Keratinocyte (primary cell): Measurements from ENCODE around the gene MTUS2. TPM values are rescaled to one million over a fixed set of nuclear protein-coding genes. Genes with fewer than 3 reads are reported as not detected.

Source experiments
- DNase-seq: peaks from one replicate; pipeline ENCODE4 v3.0.0-alpha.2; 2011; ENCODE audit warnings: low read depth, missing footprints, low spot score
- FAIRE-seq: peaks from 2 replicates; lab custom pipeline; 2011; peaks lifted over from hg19 to GRCh38; lab: Jason Lieb, UNC
- H2AFZ ChIP-seq: 2 replicates; pipeline ENCODE4 v1.6.0; 2012; ENCODE audit warnings: low read length, control low read depth, inconsistent platforms; ENCODE audit not compliant: control insufficient read depth
- H3K27ac ChIP-seq: 2 replicates; pipeline ENCODE4 v1.5.1; 2011; ENCODE audit warnings: low read length; ENCODE audit not compliant: control insufficient read depth, insufficient read depth
- H3K27me3 ChIP-seq: 3 replicates; pipeline ENCODE4 v1.6.0; 2011; ENCODE audit warnings: low read length; ENCODE audit not compliant: control insufficient read depth, insufficient read depth; ENCODE audit errors: extremely low read depth
- H3K36me3 ChIP-seq, 2 experiments: 2 replicates in 1 of 2; 3 replicates in 1 of 2; pipeline ENCODE4 v1.5.1; 2011; ENCODE audit warnings: low read length in 2 of 2, mild to moderate bottlenecking in 1 of 2; ENCODE audit not compliant: control insufficient read depth in 2 of 2, insufficient read depth in 2 of 2; ENCODE audit errors: extremely low read depth in 1 of 2
- H3K4me1 ChIP-seq: 3 replicates; pipeline ENCODE4 v1.5.1; 2011; ENCODE audit warnings: low read length; ENCODE audit not compliant: control insufficient read depth, insufficient read depth; ENCODE audit errors: extremely low read depth
- H3K4me2 ChIP-seq: 3 replicates; pipeline ENCODE4 v1.6.0; 2011; ENCODE audit warnings: low read depth, low read length; ENCODE audit not compliant: control insufficient read depth, insufficient read depth; ENCODE audit errors: extremely low read depth
- H3K4me3 ChIP-seq, 3 experiments: fragments of 200-600 bp in 1 of 3; sonication (generic) in 1 of 3; 2 replicates in 2 of 3; 3 replicates in 1 of 3; pipeline ENCODE4 v1.5.1; 2011 to 2016; ENCODE audit warnings: low read length in 3 of 3, mild to moderate bottlenecking in 3 of 3, control low read depth in 2 of 3, inconsistent platforms in 1 of 3, low read depth in 1 of 3, mixed read lengths in 1 of 3, mixed run types in 1 of 3, moderate library complexity in 1 of 3; ENCODE audit not compliant: control insufficient read depth in 2 of 3, insufficient read depth in 2 of 3; ENCODE audit errors: extremely low read depth in 1 of 3
- H3K79me2 ChIP-seq: 2 replicates; pipeline ENCODE4 v1.6.0; 2012; ENCODE audit warnings: low read length; ENCODE audit not compliant: control insufficient read depth, insufficient read depth
- H3K9ac ChIP-seq: 3 replicates; pipeline ENCODE4 v1.6.0; 2011; ENCODE audit warnings: low read length; ENCODE audit not compliant: control insufficient read depth, insufficient read depth; ENCODE audit errors: extremely low read depth
- H3K9me1 ChIP-seq: 3 replicates; pipeline ENCODE4 v1.6.0; 2011; ENCODE audit warnings: low read length; ENCODE audit not compliant: control insufficient read depth, insufficient read depth; ENCODE audit errors: extremely low read depth
- H3K9me3 ChIP-seq: 2 replicates; pipeline ENCODE4 v1.5.1; 2012; ENCODE audit warnings: low read depth, low read length; ENCODE audit not compliant: control insufficient read depth
- H4K20me1 ChIP-seq: 3 replicates; pipeline ENCODE4 v1.6.0; 2011; ENCODE audit warnings: low read length; ENCODE audit not compliant: control insufficient read depth, insufficient read depth; ENCODE audit errors: extremely low read depth
- EZH2 ChIP-seq: IDR thresholded peaks from one replicate; pipeline ENCODE4 v1.6.1; 2012; ENCODE audit warnings: inconsistent platforms, mild to moderate bottlenecking, low read length, moderate library complexity
- dilution Hi-C: fragments of 300-500 bp; cut with MboI; formaldehyde crosslinking; loops from one replicate; pipeline ENCODE4 v1.7.0; 2020; ENCODE audit warnings: low sequenced_read_pairs; ENCODE audit not compliant: extremely low pct_ligation_motif_present
- polyA plus RNA-seq, 5 experiments: library from polyadenylated mRNA; depleted of rRNA in 3 of 5; stranded (reverse) in 3 of 5; stranded (forward) in 1 of 5; unstranded in 1 of 5; fragments of >200 nt; gene quantifications; 1 replicate in 1 of 5; 2 replicates in 3 of 5; 3 replicates in 1 of 5; pipeline versions ENCODE4 v1.2.1 to v1.2.3, GENCODE V29; 2011 to 2012; ENCODE audit warnings: missing spikeins in 2 of 5, low read depth in 1 of 5, low replicate concordance in 1 of 5
- TF ChIP-seq, protein P1 (sequence below), 3 experiments: IDR thresholded peaks in 1 of 3; conservative IDR thresholded peaks in 1 of 3; optimal IDR thresholded peaks in 1 of 3; 2 replicates in 2 of 3; 3 replicates in 1 of 3; pipeline versions ENCODE3 to v1.5.1; 2011; ENCODE audit warnings: low read length in 3 of 3, mild to moderate bottlenecking in 3 of 3, moderate library complexity in 2 of 3, control low read depth in 1 of 3, inconsistent platforms in 1 of 3; ENCODE audit not compliant: insufficient read depth in 2 of 3; ENCODE audit errors: extremely low read depth in 1 of 3

Gene MTUS2
- polyA plus RNA-seq, 1 donor (not counting 4 experiments of a cell fraction or from before 2014, with no cell fraction given): 0.17 TPM

GRCh38 chr13:29524641-29525040, 704.5 kb downstream of the MTUS2 start:
- Histone ChIP-seq H3K4me1 (no peaks in the 10 kb centered on the region), H2AFZ (no peak overlapping the region), H3K36me3 (peaks cover 71 to 84% of the 10 kb centered on the region in 2 experiments), H3K9me3 (no peaks in the 10 kb centered on the region), H3K9me1 (no peaks in the 10 kb centered on the region), H3K4me2 (no peak overlapping the region), H4K20me1 (peaks cover 10% of the 10 kb centered on the region), H3K4me3 (no peak overlapping the region), H3K9ac (no peak overlapping the region), H3K79me2 (peaks cover 54% of the 10 kb centered on the region), H3K27ac (no peak overlapping the region), H3K27me3 (no peaks in the 10 kb centered on the region)
- TF ChIP-seq, protein P1, sequence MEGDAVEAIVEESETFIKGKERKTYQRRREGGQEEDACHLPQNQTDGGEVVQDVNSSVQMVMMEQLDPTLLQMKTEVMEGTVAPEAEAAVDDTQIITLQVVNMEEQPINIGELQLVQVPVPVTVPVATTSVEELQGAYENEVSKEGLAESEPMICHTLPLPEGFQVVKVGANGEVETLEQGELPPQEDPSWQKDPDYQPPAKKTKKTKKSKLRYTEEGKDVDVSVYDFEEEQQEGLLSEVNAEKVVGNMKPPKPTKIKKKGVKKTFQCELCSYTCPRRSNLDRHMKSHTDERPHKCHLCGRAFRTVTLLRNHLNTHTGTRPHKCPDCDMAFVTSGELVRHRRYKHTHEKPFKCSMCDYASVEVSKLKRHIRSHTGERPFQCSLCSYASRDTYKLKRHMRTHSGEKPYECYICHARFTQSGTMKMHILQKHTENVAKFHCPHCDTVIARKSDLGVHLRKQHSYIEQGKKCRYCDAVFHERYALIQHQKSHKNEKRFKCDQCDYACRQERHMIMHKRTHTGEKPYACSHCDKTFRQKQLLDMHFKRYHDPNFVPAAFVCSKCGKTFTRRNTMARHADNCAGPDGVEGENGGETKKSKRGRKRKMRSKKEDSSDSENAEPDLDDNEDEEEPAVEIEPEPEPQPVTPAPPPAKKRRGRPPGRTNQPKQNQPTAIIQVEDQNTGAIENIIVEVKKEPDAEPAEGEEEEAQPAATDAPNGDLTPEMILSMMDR (optimal IDR thresholded peaks at IDR 0.05 in 1 of 3, IDR thresholded peaks at IDR 0.05 in 1 of 3, conservative IDR thresholded peaks at IDR 0.05 in 1 of 3; ENCODE audit: extremely low read depth in 1 of 3, insufficient read depth in 2 of 3, low read length in 3 of 3): no peak
- TF ChIP-seq EZH2: no peak
- dilution Hi-C loops: no loop called here
- no peak for FAIRE-seq
- no peak for DNase-seq

- H3K4me3 ChIP-seq: no peak overlapping the region
- FAIRE-seq: no peak
- peaks cover 67 to 85% of the 10 kb centered on the region in 2 experiments for H3K36me3 ChIP-seq
- TF ChIP-seq, protein P1 (optimal IDR thresholded peaks at IDR 0.05 in 1 of 3, IDR thresholded peaks at IDR 0.05 in 1 of 3, conservative IDR thresholded peaks at IDR 0.05 in 1 of 3; ENCODE audit: extremely low read depth in 1 of 3, insufficient read depth in 2 of 3, low read length in 3 of 3): no peak
- no peak for TF ChIP-seq EZH2
- H3K9me1 ChIP-seq: no peaks in the 10 kb centered on the region
- no peaks in the 10 kb centered on the region for H3K4me1 ChIP-seq
- H3K27me3 ChIP-seq: no peaks in the 10 kb centered on the region
- no peak overlapping the region for H2AFZ ChIP-seq
- no peak for DNase-seq
- peaks cover 47% of the 10 kb centered on the region for H3K79me2 ChIP-seq
- no peak overlapping the region for H3K27ac ChIP-seq
- peaks cover 8% of the 10 kb centered on the region for H4K20me1 ChIP-seq
- no peaks in the 10 kb centered on the region for H3K9me3 ChIP-seq
- H3K9ac ChIP-seq: no peak overlapping the region
- dilution Hi-C loops: no loop called here
- H3K4me2 ChIP-seq: no peak overlapping the region
Measured at GRCh38 chr13:29525757-29526156, 705.6 kb downstream of the MTUS2 start.
